K562 (cell line): ENCODE measurements around the gene DPF1. TPM values are rescaled to one million over a fixed set of nuclear protein-coding genes. Genes with fewer than 3 reads are reported as not detected.
A peak's percentile ranks its signal among the peaks of the same experiment; 100 is the strongest.

Source experiments
- ATAC-seq: fragments of 200-7000 bp; cut with Tn5 transposase; 3 replicates; pipeline ENCODE4 v1.9.1; 2020; ENCODE audit warnings: moderate library complexity
- BruUV-seq: library from RNA; stranded (reverse); fragments of 400-500 nt; replicated peaks from 2 replicates; lab custom pipeline; 2021; lab: Mats Ljungman, UMichigan
- CTCF ChIA-PET: fragments of 300-600 bp; formaldehyde crosslinking; extraction: SDS; loops from one replicate; lab custom pipeline; 2021; ENCODE audit warnings: low intra/inter-chr PET ratio; lab: Yijun Ruan, JAX
- POLR2A ChIA-PET: fragments of 300-600, 350-650 bp; sonication (Branson Sonifier 250); formaldehyde crosslinking; extraction: SDS; loops from one replicate; lab custom pipeline; 2021; ENCODE audit warnings: antibody characterized with exemption, inconsistent platforms; lab: Yijun Ruan, JAX
- DNase-seq, 4 experiments: peaks; one replicate each; pipeline versions ENCODE4 v3.0.0 to v3.0.0-alpha.2; 2011 to 2018; ENCODE audit warnings: low spot score in 3 of 4, mixed read lengths in 3 of 4; ENCODE audit errors: extremely low read depth in 1 of 4
- FAIRE-seq: peaks from 2 replicates; lab custom pipeline; 2011; peaks lifted over from hg19 to GRCh38; lab: Jason Lieb, UNC
- H2AFZ ChIP-seq: 2 replicates; pipeline ENCODE4 v1.6.0; 2011; ENCODE audit warnings: low read depth, low read length, control low read depth, inconsistent platforms
- H3K27ac ChIP-seq: fragments of 200-600 bp; 3 replicates; pipeline ENCODE4 v1.8.0; 2011; ENCODE audit warnings: low read depth, mild to moderate bottlenecking, control low read depth, inconsistent platforms, low read length, moderate library complexity, mixed read lengths; ENCODE audit errors: extremely low read depth
- H3K27me3 ChIP-seq, 2 experiments: fragments of 300-600 bp in 1 of 2; 2 replicates in 1 of 2; 3 replicates in 1 of 2; pipeline versions ENCODE4 v1.6.0 to v1.8.0; 2011; ENCODE audit warnings: inconsistent platforms in 2 of 2, low read length in 2 of 2, mild to moderate bottlenecking in 1 of 2, mixed read lengths in 1 of 2, moderate library complexity in 1 of 2; ENCODE audit not compliant: control insufficient read depth in 2 of 2, insufficient read depth in 2 of 2
- H3K36me3 ChIP-seq: fragments of 300-600 bp; 3 replicates; pipeline ENCODE4 v1.8.0; 2011; ENCODE audit warnings: mild to moderate bottlenecking, low read length, inconsistent platforms; ENCODE audit not compliant: control insufficient read depth, insufficient read depth
- H3K4me1 ChIP-seq, 2 experiments: fragments of 200-600 bp in 1 of 2; replicated peaks in 1 of 2; 2 replicates in 1 of 2; 3 replicates in 1 of 2; pipeline versions ENCODE4 v1.5.1 to v1.8.0; 2011; ENCODE audit warnings: inconsistent platforms in 2 of 2, low read length in 2 of 2, mild to moderate bottlenecking in 1 of 2, mixed read lengths in 1 of 2, moderate library complexity in 1 of 2; ENCODE audit not compliant: control insufficient read depth in 2 of 2, insufficient read depth in 2 of 2
- H3K4me2 ChIP-seq: 2 replicates; pipeline ENCODE4 v1.6.1; 2011; ENCODE audit warnings: low read length, control low read depth, inconsistent platforms, mixed read lengths; ENCODE audit not compliant: insufficient read depth
- H3K4me3 ChIP-seq: fragments of 200-600 bp; sonication (generic), shearing (Covaris generic); 2 replicates; pipeline ENCODE4 v1.5.1; 2016; ENCODE audit warnings: control low read depth, inconsistent platforms
- H3K79me2 ChIP-seq: fragments of 200-600 bp; 3 replicates; pipeline ENCODE4 v1.8.0; 2011; ENCODE audit warnings: low read length, inconsistent platforms; ENCODE audit not compliant: control insufficient read depth, insufficient read depth
- H3K9ac ChIP-seq, 2 experiments: 2 replicates each; pipeline versions ENCODE4 v1.6.0 to v1.6.1; 2011; ENCODE audit warnings: low read depth in 2 of 2, low read length in 2 of 2, control low read depth in 1 of 2, inconsistent platforms in 1 of 2, mild to moderate bottlenecking in 1 of 2, mixed read lengths in 1 of 2; ENCODE audit not compliant: insufficient read depth in 1 of 2
- H3K9me1 ChIP-seq: one replicate; pipeline ENCODE4 v1.6.0; 2011; ENCODE audit warnings: inconsistent platforms, mild to moderate bottlenecking, low read length, moderate library complexity; ENCODE audit not compliant: control insufficient read depth, insufficient read depth
- H3K9me3 ChIP-seq: replicated peaks from 2 replicates; pipeline ENCODE4 v1.5.1; 2011; ENCODE audit warnings: low read depth, low read length, inconsistent platforms; ENCODE audit not compliant: control insufficient read depth, insufficient read depth
- H4K20me1 ChIP-seq: replicated peaks from 2 replicates; pipeline ENCODE4 v1.6.1; 2011; ENCODE audit warnings: low read length, inconsistent platforms, mixed read lengths; ENCODE audit not compliant: control insufficient read depth, insufficient read depth
- JUN ChIP-seq, 2 experiments: sonication (generic) in 1 of 2; formaldehyde crosslinking in 1 of 2; IDR thresholded peaks; 2 replicates each; pipeline versions ENCODE4 v1.6.1 to v1.8.0; 2012 to 2022; ENCODE audit warnings: borderline replicate concordance in 2 of 2, mild to moderate bottlenecking in 2 of 2, improper control_type of control experiment in 1 of 2, low read depth in 1 of 2, low read length in 1 of 2, missing genetic modification reagents in 1 of 2
- KDM1A ChIP-seq, 2 experiments: fragments of 450-650 bp; IDR thresholded peaks; 2 replicates each; pipeline ENCODE4 v1.6.1; 2016; ENCODE audit warnings: mild to moderate bottlenecking in 2 of 2
- NELFE ChIP-seq: IDR thresholded peaks from 2 replicates; pipeline ENCODE4 v1.6.1; 2011; ENCODE audit warnings: mild to moderate bottlenecking; ENCODE audit not compliant: insufficient read depth, insufficient read length
- NFIC ChIP-seq: fragments of 450-650 bp; IDR thresholded peaks from 2 replicates; pipeline ENCODE4 v1.6.1; 2017; ENCODE audit warnings: mild to moderate bottlenecking, inconsistent platforms
- PCBP1 ChIP-seq: fragments of 200-400 bp; formaldehyde crosslinking; IDR thresholded peaks from 2 replicates; pipeline ENCODE4 v1.6.1; 2018; ENCODE audit warnings: mild to moderate bottlenecking, low read depth, low read length; ENCODE audit not compliant: poor library complexity, severe bottlenecking
- POLR3G ChIP-seq: IDR thresholded peaks from 2 replicates; pipeline ENCODE4 v1.6.1; 2011; ENCODE audit not compliant: insufficient read length, insufficient replicate concordance; ENCODE audit errors: extremely low read depth
- ZNF121 ChIP-seq: sonication (generic); formaldehyde crosslinking; conservative IDR thresholded peaks from 2 replicates; pipeline ENCODE4 v1.8.0; 2022; ENCODE audit warnings: missing genetic modification reagents
- WGBS: fragments of 100-300 bp; shearing (Covaris generic); methylation state at CpG from one replicate; pipeline ENCODE4 v1.1.6; 2016; ENCODE audit warnings: low coverage, mixed read lengths; ENCODE audit not compliant: insufficient coverage; ENCODE audit errors: missing lambda C conversion rate; 5-methylcytosine and 5-hydroxymethylcytosine counted together
- in situ Hi-C: fragments of 300-500 bp; cut with MboI; formaldehyde crosslinking; loops from 4 replicates; pipeline ENCODE4 v1.15.0; 2018; ENCODE audit warnings: inconsistent platforms, mixed read lengths
- intact Hi-C: fragments of 100-400 bp; cut with micrococcal nuclease; formaldehyde crosslinking; loops from 2 replicates; pipeline ENCODE4 v1.14.2; 2022
- polyA plus RNA-seq, 8 experiments: library from polyadenylated mRNA; depleted of rRNA in 4 of 8; stranded (reverse) in 5 of 8; unstranded in 3 of 8; fragments of >200 nt; fragmentation: Nextera tagmentation in 2 of 8; fragmentation: Illumina TruSeq in 1 of 8; extraction: Ambion mirVana in 2 of 8; extraction: Trizol in 1 of 8; gene quantifications; 2 replicates each; pipeline versions ENCODE4 v1.2.1 to v1.2.3, GENCODE V29; 2011 to 2014; ENCODE audit warnings: inconsistent platforms in 1 of 8, missing spikeins in 1 of 8
- total RNA-seq, 7 experiments: library from RNA; depleted of rRNA in 6 of 7; stranded (reverse); fragments of >200 nt in 6 of 7; fragmentation: Illumina TruSeq in 2 of 7; extraction: Trizol in 2 of 7; gene quantifications; 2 replicates each; pipeline versions ENCODE4 v1.2.1 to v1.2.3, GENCODE V29; 2011 to 2021; ENCODE audit warnings: low replicate concordance in 1 of 7
- TF ChIP-seq, protein P1 (sequence below): fragments of 200-800 bp; sonication (Bioruptor generic); IDR thresholded peaks from 2 replicates; pipeline ENCODE4 v1.6.1; 2017; ENCODE audit warnings: missing genetic modification characterization, missing compliant biosample characterization

Gene DPF1
- total and polyA plus RNA-seq, 9 of the 15 experiments (the other 6 are each of a cell fraction or from before 2014, with no cell fraction given), result 0.10 to 5.7 (median 3.1) TPM

DNA sequence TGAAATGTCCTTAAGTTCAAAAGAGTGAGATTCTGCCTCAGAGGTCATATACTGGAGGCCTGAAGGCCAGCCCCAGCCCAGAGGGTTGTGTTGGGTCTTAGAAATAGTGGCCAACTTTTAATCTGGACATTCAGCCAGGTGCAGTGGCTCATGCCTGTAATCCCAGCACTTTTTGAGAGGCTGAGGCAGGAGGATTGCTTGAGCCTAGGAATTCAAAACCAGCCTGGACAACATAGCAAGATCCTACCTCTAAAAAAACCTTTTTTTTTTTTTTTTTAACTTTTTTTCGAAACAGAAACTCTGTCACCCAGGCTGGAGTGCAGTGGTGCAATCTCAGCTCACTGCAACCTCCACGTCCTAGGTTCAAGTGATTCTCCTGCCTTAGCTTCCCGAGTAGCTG, 15.5 kb downstream of the DPF1 start:
- ATAC-seq (no peak), FAIRE-seq (no peak), DNase-seq (no peak)
- in situ Hi-C loops, result no loop called here
- CTCF ChIA-PET, result no interaction called here
- 19% methylated on average over 3 of the region's 3 CpGs for WGBS
- POLR2A ChIA-PET, result interaction anchor here (0.7 kb wide), 1 partner anchor 288 kb away, joined by 5 read pairs; no protein-coding TSS in a partner anchor
- Histone ChIP-seq H3K4me1 (peaks cover 8 to 58% of the 10 kb centered on the region in 2 experiments; a peak in 4 of 5 replicates), H3K27ac (no peak overlapping the region), H3K79me2 (no peaks in the 10 kb centered on the region), H3K36me3 (no peaks in the 10 kb centered on the region), H3K27me3 (peaks cover 5 to 19% of the 10 kb centered on the region in 2 experiments; a peak in 3 of 5 replicates), H2AFZ (no peak overlapping the region), H3K9ac (no peak overlapping the region), H3K4me2 (no peak overlapping the region), H3K9me1 (no peaks in the 10 kb centered on the region), H4K20me1 (no peaks in the 10 kb centered on the region), H3K4me3 (no peak overlapping the region), H3K9me3 (no peaks in the 10 kb centered on the region)
- intact Hi-C loops, result no loop called here
- no TSS peak for BruUV-seq
- no peak for TF ChIP-seq NELFE
- TF ChIP-seq KDM1A (IDR thresholded peaks at IDR 0.05), result 0 out of 4 replicates have a peak, but pooled peaks of 1 of the 2 experiments have one; percentile 15
- no peak for TF ChIP-seq PCBP1
- no peak for TF ChIP-seq JUN (IDR thresholded peaks at IDR 0.05; ENCODE audit: borderline replicate concordance, low read depth, low read length)
- no peak for TF ChIP-seq JUN (CRISPR knock-in tag; IDR thresholded peaks at IDR 0.05; ENCODE audit: borderline replicate concordance)
- TF ChIP-seq ZNF121 (CRISPR knock-in tag), result peak; percentile 93

DNA sequence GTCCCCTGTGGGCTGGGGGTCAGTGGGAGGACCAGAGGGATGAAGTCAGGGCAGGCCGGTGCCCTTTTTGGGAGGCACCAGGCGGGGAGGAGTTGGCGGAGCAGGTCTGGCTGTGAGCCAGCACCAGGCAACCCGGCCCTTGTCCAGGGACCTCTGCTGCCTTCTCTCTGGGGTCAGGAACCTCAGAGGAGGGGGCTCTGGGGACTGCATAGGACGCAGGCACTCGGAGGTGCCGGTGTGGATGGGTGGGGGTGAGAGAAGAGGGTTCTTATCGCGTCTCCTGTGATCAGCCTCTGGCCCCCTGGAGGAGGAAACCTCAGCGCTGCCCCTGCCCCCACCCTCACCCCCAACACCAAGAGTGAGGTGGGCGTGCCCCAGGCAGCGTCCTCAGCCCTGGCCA, 16.5 kb downstream of the DPF1 start:
- in situ Hi-C loops, result no loop called here
- H4K20me1 ChIP-seq, result no peaks in the 10 kb centered on the region
- POLR2A ChIA-PET, result no interaction called here

More for the DNA sequence above, 16.5 kb downstream of the DPF1 start:
- Histone ChIP-seq H3K4me2 (no peak overlapping the region), H3K79me2 (no peaks in the 10 kb centered on the region), H3K9me3 (no peaks in the 10 kb centered on the region), H3K9me1 (no peaks in the 10 kb centered on the region), H3K27me3 (peaks cover 5 to 19% of the 10 kb centered on the region in 2 experiments; a peak in 3 of 5 replicates), H3K9ac (no peak overlapping the region), H3K4me1 (peaks cover 9 to 56% of the 10 kb centered on the region in 2 experiments; a peak in 4 of 5 replicates), H3K36me3 (no peaks in the 10 kb centered on the region), H3K4me3 (no peak overlapping the region), H2AFZ (no peak overlapping the region), H3K27ac (no peak overlapping the region)
- intact Hi-C loops, result no loop called here
- FAIRE-seq, result no peak
- peak in 2 of 4 experiments; percentile 52 to 54 for DNase-seq
- CTCF ChIA-PET, result no interaction called here
- BruUV-seq, result no TSS peak
- 13% methylated on average over 9 of the region's 12 CpGs for WGBS
- TF ChIP-seq, protein P1, sequence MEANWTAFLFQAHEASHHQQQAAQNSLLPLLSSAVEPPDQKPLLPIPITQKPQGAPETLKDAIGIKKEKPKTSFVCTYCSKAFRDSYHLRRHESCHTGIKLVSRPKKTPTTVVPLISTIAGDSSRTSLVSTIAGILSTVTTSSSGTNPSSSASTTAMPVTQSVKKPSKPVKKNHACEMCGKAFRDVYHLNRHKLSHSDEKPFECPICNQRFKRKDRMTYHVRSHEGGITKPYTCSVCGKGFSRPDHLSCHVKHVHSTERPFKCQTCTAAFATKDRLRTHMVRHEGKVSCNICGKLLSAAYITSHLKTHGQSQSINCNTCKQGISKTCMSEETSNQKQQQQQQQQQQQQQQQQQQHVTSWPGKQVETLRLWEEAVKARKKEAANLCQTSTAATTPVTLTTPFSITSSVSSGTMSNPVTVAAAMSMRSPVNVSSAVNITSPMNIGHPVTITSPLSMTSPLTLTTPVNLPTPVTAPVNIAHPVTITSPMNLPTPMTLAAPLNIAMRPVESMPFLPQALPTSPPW (CRISPR knock-in tag), result 0 out of 2 replicates have a peak, but pooled peaks have one; percentile 17
- TF ChIP-seq NFIC (peak; percentile 84), POLR3G (no peak)
- ATAC-seq, result no peak; the same call in 2 of the 3 replicates
